ENCODE measurements around the gene SLC44A4.
"Not testable (repeated sequence)": the region's sequence is repeated elsewhere in the genome, so short reads cannot be mapped to it uniquely, and the experiment has no call there.

SLC44A4 gene

DNA sequence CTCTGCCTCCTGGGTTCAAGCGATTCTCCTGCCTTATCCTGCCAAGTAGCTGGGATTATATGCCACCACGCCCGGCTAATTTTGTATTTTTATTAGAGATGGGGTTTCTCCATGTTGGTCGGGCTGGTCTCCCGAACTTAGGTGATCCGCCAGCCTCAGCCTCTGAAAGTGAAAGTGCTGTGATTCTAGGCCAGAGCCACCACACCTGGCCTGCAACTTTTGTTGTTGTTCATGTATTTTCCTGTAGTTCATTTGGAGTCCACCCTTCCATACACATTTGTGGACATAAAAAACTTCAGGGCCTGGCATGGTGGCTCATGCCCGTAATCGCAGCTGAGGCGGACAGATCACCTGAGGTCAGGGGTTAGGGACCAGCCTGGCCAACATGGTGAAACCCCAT, 36.7 kb downstream of the SLC44A4 start:
- H3K4me1 ChIP-seq (ENCODE audit: control insufficient read depth in 2 of 2, insufficient read depth in 2 of 2, low read length in 2 of 2): peaks cover 12 to 13% of the 10 kb centered on the region in 2 donors
- H3K36me3 ChIP-seq (ENCODE audit: control insufficient read depth in 2 of 2, insufficient read depth in 2 of 2, low read length in 2 of 2): peaks cover 27 to 38% of the 10 kb centered on the region in 2 donors
- no peak overlapping the region for H3K27ac ChIP-seq (ENCODE audit: low read depth in 2 of 2, low read length in 2 of 2)
- H3K27me3 ChIP-seq (ENCODE audit: control insufficient read depth in 2 of 2, insufficient read depth in 2 of 2, low read length in 2 of 2): no peaks in the 10 kb centered on the region
- no peaks in the 10 kb centered on the region for H3K9me3 ChIP-seq (ENCODE audit: control insufficient read depth in 2 of 2, low read length in 2 of 2)
- H3K4me3 ChIP-seq (ENCODE audit: low read length in 2 of 2): no peak overlapping the region
- no peak overlapping the region for H3K9ac ChIP-seq (ENCODE audit: low read depth in 1 of 2, low read length in 2 of 2)

DNA sequence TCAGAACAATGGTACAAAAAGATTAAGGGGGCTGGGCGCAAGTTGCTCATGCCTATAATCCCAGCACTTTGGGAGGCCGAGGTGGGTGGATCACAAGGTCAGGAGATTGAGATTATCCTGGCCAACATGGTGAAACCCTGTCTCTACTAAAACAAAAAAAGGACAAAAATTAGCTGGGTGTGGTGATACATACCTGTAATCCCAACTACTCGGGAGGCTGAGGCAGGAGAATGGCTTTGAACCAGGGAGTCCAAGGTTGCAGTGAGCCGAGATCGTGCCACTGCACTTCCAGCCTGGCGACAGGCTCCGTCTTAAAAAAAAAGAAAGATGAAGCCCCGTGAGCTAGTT, 39.0 kb downstream of the SLC44A4 start:
- not testable (repeated sequence) for H3K4me3 ChIP-seq (ENCODE audit: low read length in 2 of 2); H3K9me3 ChIP-seq (ENCODE audit: control insufficient read depth in 2 of 2, low read length in 2 of 2); H3K27ac ChIP-seq (ENCODE audit: low read depth in 2 of 2, low read length in 2 of 2); H3K9ac ChIP-seq (ENCODE audit: low read depth in 1 of 2, low read length in 2 of 2); H3K27me3 ChIP-seq (ENCODE audit: control insufficient read depth in 2 of 2, insufficient read depth in 2 of 2, low read length in 2 of 2)
- peaks cover 24 to 30% of the 10 kb centered on the region in 2 donors for H3K4me1 ChIP-seq (ENCODE audit: control insufficient read depth in 2 of 2, insufficient read depth in 2 of 2, low read length in 2 of 2)
- H3K36me3 ChIP-seq (ENCODE audit: control insufficient read depth in 2 of 2, insufficient read depth in 2 of 2, low read length in 2 of 2): peaks cover 32 to 43% of the 10 kb centered on the region in 2 donors

DNA sequence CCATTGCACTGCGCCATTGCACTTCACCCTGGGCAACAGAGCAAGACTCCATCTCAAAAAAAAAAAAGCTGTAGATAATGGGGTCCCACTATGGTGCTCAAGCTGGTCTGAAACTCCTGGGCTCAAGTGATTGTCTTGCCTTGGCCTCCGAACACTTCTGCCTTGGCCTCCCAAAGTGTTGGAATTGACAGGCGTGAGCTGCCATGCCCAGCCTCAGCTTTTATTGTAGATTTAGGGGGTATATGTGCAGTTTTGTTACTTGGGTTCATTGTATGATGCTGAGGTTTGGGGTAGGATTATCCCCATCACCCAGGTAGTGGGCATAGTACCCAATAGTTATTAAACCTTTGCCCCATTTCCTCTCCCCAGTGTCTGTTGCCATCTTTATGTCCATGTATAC, 39.8 kb downstream of the SLC44A4 start:
- Histone ChIP-seq H3K36me3 (ENCODE audit: control insufficient read depth in 2 of 2, insufficient read depth in 2 of 2, low read length in 2 of 2) (peaks cover 32 to 43% of the 10 kb centered on the region in 2 donors), H3K9me3 (ENCODE audit: control insufficient read depth in 2 of 2, low read length in 2 of 2) (no peaks in the 10 kb centered on the region), H3K27me3 (ENCODE audit: control insufficient read depth in 2 of 2, insufficient read depth in 2 of 2, low read length in 2 of 2) (no peaks in the 10 kb centered on the region), H3K27ac (ENCODE audit: low read depth in 2 of 2, low read length in 2 of 2) (no peak overlapping the region), H3K4me1 (ENCODE audit: control insufficient read depth in 2 of 2, insufficient read depth in 2 of 2, low read length in 2 of 2) (peaks cover 24 to 33% of the 10 kb centered on the region in 2 donors), H3K9ac (ENCODE audit: low read depth in 1 of 2, low read length in 2 of 2) (no peak overlapping the region), H3K4me3 (ENCODE audit: low read length in 2 of 2) (no peak overlapping the region)

DNA sequence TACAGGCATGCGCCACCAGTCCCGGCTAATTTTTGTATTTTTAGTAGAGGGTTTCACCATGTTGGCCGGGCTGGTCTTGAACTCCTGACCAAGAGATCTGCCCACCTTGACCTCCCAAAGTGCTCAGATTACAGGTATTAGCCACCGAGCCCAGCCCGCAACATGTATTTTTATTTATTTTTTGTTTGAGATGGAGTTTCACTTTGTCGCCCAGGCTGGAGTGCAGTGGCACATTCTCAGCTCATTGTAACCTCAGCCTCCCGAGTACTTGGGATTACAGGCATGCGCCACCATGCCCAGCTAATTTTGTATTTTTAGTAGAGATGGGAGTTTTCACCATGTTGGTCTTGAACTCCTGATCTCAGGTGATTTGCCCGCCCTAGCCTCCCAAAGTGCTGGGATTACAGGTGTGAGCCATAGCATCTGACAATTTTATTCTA, 40.7 kb downstream of the SLC44A4 start:
- H3K9me3 ChIP-seq (ENCODE audit: control insufficient read depth in 2 of 2, low read length in 2 of 2): not testable (repeated sequence)

DNA sequence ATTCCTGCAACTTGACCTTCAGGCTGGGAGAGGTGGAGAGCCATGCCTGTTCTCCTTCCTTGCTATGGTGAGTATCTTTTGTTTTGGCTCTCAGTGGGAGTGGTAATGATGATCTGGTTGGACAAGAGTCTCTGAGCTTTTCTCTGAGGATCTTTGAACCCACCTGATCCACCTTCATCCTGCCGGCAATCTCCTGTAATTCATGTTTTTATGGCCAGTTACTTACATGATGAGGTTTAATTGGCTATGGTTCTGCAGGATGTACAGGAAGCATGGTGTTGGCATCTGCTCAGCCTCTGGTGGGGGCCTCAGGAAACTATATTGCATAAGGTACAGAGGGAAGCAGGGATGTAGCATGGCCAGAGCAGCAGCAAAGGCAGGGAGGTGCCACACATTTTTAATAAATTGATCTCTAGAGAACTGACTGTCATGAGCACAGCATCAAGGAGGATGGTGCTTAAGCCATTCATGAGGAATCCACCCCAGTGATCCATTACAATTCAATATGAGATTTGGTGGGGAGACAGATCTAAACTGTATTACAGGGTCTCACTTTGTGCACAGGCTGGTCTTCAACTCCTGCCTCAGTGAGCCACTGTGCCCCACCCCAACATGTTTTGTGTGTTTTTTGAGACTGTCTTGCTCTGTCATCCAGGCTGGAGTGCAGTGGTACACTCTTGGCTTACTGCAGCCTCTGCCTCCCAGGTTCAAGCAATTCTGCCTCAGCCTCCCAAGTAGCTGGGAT, 41.3 kb downstream of the SLC44A4 start:
- peaks cover 32 to 43% of the 10 kb centered on the region in 2 donors for H3K36me3 ChIP-seq (ENCODE audit: control insufficient read depth in 2 of 2, insufficient read depth in 2 of 2, low read length in 2 of 2)
- H3K9ac ChIP-seq (ENCODE audit: low read depth in 1 of 2, low read length in 2 of 2): peak overlapping the region; percentile 49 to 98
- H3K4me3 ChIP-seq (ENCODE audit: low read length in 2 of 2): peak overlapping the region; percentile 20 to 89
- no peaks in the 10 kb centered on the region for H3K9me3 ChIP-seq (ENCODE audit: control insufficient read depth in 2 of 2, low read length in 2 of 2)
- peaks cover 29 to 44% of the 10 kb centered on the region in 2 donors for H3K4me1 ChIP-seq (ENCODE audit: control insufficient read depth in 2 of 2, insufficient read depth in 2 of 2, low read length in 2 of 2)
- peak overlapping the region; percentile 51 to 95 for H3K27ac ChIP-seq (ENCODE audit: low read depth in 2 of 2, low read length in 2 of 2)
- no peaks in the 10 kb centered on the region for H3K27me3 ChIP-seq (ENCODE audit: control insufficient read depth in 2 of 2, insufficient read depth in 2 of 2, low read length in 2 of 2)

More for the DNA sequence above, 40.7 kb downstream of the SLC44A4 start:
- H3K4me3 ChIP-seq (ENCODE audit: low read length in 2 of 2); H3K9ac ChIP-seq (ENCODE audit: low read depth in 1 of 2, low read length in 2 of 2); H3K27me3 ChIP-seq (ENCODE audit: control insufficient read depth in 2 of 2, insufficient read depth in 2 of 2, low read length in 2 of 2); H3K27ac ChIP-seq (ENCODE audit: low read depth in 2 of 2, low read length in 2 of 2): not testable (repeated sequence)
- Histone ChIP-seq H3K4me1 (ENCODE audit: control insufficient read depth in 2 of 2, insufficient read depth in 2 of 2, low read length in 2 of 2) (peaks cover 24 to 39% of the 10 kb centered on the region in 2 donors), H3K36me3 (ENCODE audit: control insufficient read depth in 2 of 2, insufficient read depth in 2 of 2, low read length in 2 of 2) (peaks cover 32 to 43% of the 10 kb centered on the region in 2 donors)

DNA sequence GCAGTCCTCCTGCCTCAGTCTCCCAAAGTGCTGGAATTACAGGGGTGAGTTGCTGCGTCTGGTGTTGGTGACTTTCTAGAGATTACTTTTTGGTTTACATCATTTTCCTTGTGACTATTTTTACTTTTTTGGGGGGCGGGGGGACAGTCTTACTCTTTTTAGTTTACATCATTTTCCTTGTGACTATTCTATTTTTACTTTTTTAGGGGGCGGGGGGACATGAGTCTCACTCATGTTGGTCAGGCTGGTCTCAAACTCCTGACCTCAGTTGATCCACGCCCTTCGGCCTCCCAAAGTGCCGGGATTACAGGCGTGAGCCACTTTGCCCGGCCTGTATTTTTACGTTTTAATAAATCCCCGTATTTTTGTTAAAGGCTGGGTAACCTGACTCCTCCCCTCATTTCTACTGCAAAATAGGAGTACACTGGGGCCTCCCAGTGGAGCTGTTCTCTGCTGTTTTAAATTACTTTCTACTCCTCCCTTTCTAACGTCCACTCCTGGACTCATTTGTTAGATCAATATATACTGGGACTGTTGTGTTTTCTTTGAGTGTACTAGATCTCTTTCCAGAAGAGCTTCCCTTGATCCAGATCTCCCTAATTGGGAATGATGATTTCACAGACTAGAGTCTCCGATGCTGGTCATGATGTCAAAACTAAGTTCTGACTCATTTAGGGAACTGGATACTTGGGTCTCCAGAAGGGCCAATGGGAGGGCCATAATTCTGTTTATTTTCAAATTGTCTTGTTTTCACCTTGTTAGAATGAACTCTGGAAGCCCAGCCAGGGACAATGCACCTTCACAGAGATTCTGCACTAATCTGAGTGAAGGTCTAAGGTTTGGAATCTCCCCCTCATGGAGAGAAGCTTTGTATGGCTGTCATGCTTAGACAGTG, 42.1 kb downstream of the SLC44A4 start:
- Histone ChIP-seq H3K9ac (ENCODE audit: low read depth in 1 of 2, low read length in 2 of 2) (peak overlapping the region; percentile 90 to 98), H3K4me1 (ENCODE audit: control insufficient read depth in 2 of 2, insufficient read depth in 2 of 2, low read length in 2 of 2) (peaks cover 32 to 45% of the 10 kb centered on the region in 2 donors), H3K4me3 (ENCODE audit: low read length in 2 of 2) (peak overlapping the region; percentile 89 to 99), H3K27me3 (ENCODE audit: control insufficient read depth in 2 of 2, insufficient read depth in 2 of 2, low read length in 2 of 2) (no peaks in the 10 kb centered on the region), H3K36me3 (ENCODE audit: control insufficient read depth in 2 of 2, insufficient read depth in 2 of 2, low read length in 2 of 2) (peaks cover 32 to 43% of the 10 kb centered on the region in 2 donors), H3K27ac (ENCODE audit: low read depth in 2 of 2, low read length in 2 of 2) (peak overlapping the region; percentile 51 to 95), H3K9me3 (ENCODE audit: control insufficient read depth in 2 of 2, low read length in 2 of 2) (no peaks in the 10 kb centered on the region)

DNA sequence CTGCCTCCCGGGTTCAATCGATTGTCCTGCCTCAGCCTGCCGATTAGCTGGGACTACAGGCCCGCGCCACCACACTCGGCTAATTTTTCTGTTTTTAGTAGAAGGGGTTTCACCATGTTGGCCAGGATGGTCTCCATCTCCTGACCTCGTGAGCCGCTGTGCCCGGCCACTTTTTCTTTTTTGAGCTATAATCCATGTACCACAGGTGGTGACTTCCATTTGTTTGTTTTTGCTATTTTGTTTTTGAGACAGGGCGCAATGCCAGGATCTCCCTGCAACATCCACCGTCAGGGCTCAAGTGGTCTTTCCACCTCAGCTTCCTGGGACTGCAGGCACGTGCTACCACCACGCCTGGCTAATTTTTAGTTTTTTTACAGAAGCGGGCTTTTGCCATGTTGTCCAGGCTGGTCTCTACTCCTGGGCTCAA, 42.7 kb downstream of the SLC44A4 start:
- Histone ChIP-seq H3K9me3 (ENCODE audit: control insufficient read depth in 2 of 2, low read length in 2 of 2) (no peaks in the 10 kb centered on the region), H3K4me3 (ENCODE audit: low read length in 2 of 2) (peak overlapping the region; percentile 89 to 99), H3K36me3 (ENCODE audit: control insufficient read depth in 2 of 2, insufficient read depth in 2 of 2, low read length in 2 of 2) (peaks cover 32 to 43% of the 10 kb centered on the region in 2 donors), H3K4me1 (ENCODE audit: control insufficient read depth in 2 of 2, insufficient read depth in 2 of 2, low read length in 2 of 2) (peaks cover 39 to 51% of the 10 kb centered on the region in 2 donors), H3K9ac (ENCODE audit: low read depth in 1 of 2, low read length in 2 of 2) (peak overlapping the region; percentile 90 to 98), H3K27me3 (ENCODE audit: control insufficient read depth in 2 of 2, insufficient read depth in 2 of 2, low read length in 2 of 2) (no peaks in the 10 kb centered on the region), H3K27ac (ENCODE audit: low read depth in 2 of 2, low read length in 2 of 2) (peak overlapping the region; percentile 51 to 95)

DNA sequence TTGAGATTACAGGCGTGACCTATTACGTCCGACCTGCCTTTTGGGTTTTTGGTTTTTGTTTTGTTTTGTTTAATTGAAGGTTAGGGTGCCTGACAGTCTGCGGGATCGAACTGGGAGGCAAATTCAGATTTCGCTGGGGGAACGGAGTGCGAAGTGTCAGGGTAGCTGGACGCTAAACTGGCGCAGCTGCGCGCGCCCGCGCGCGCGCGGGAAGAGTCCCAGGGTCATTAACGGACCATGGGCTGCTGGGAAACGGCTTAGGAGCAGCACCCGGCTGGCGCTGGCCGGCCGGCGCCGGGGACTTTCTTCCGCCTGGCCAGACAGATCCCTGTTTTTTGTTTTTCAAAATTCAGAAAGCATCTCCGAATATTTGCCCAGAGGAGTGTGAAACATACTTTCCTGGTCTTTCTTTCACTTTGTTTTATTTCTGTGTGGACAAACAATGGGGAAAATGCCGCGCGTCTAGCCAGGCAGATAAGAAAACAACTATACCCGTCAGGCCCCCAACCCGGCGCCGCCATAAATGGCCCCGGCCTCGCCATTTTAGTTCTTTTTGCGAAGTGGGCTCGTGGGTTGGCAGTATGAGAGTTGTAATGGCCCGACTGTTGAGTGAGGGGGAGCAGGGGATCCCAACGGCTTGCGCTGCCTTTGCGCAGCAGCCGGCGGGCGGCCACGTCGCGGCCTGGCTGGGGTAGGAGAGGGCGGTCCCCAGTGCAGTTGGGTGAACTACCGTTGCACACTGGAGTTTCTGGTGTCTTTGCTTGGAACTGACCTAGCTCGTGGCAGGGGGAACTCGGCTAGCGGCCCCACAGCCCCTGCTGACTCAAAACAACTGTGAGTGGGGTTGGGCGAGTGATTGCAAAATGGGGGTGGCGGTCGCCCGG, 44.2 kb downstream of the SLC44A4 start:
- Histone ChIP-seq H3K9me3 (ENCODE audit: control insufficient read depth in 2 of 2, low read length in 2 of 2) (no peaks in the 10 kb centered on the region), H3K27ac (ENCODE audit: low read depth in 2 of 2, low read length in 2 of 2) (peak overlapping the region; percentile 88 to 95), H3K4me1 (ENCODE audit: control insufficient read depth in 2 of 2, insufficient read depth in 2 of 2, low read length in 2 of 2) (peaks cover 43 to 56% of the 10 kb centered on the region in 2 donors), H3K4me3 (ENCODE audit: low read length in 2 of 2) (peak overlapping the region; percentile 89 to 99), H3K27me3 (ENCODE audit: control insufficient read depth in 2 of 2, insufficient read depth in 2 of 2, low read length in 2 of 2) (no peaks in the 10 kb centered on the region), H3K36me3 (ENCODE audit: control insufficient read depth in 2 of 2, insufficient read depth in 2 of 2, low read length in 2 of 2) (peaks cover 22 to 29% of the 10 kb centered on the region in 2 donors), H3K9ac (ENCODE audit: low read depth in 1 of 2, low read length in 2 of 2) (peak overlapping the region; percentile 90 to 98)

DNA sequence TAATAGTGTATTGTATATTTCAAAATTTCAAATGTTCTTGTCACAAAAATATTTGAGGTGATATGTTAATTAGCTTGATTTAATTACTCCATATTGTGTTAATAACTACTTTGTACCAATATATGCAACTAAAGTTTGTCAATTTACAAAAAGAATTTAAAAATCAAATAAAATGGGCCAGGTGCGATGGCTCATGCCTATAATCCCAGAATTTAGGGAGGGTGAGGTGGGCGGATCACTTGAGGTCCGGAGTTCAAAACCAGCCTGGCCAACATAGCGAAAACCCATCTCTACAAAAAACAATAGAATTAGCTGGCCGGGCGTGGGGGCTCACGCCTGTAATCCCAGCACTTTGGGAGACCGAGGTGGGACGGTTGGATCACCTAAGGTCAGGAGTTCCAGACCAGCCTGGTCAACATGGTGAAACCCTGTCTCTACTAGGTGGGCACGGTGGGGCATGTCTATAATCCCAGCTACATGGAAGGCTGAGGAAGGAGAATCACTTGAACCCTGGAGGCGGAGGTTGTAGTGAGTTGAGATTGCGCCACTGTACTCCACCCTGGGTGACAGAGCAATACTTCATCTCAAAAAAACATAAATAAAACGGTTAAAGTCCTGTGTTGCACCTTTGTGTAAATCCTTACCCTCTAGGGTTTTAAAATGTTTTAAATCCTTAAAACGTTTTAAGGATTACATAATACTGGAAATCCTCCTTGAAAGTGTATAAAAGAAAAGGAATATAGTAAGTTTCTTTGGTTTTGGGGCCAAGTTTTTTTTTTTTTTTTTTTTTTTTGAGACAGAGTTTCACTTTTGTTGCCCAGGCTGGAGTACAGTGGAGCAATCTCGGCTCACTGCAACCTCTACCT, 47.2 kb downstream of the SLC44A4 start:
- Histone ChIP-seq H3K27me3 (ENCODE audit: control insufficient read depth in 2 of 2, insufficient read depth in 2 of 2, low read length in 2 of 2) (no peaks in the 10 kb centered on the region), H3K36me3 (ENCODE audit: control insufficient read depth in 2 of 2, insufficient read depth in 2 of 2, low read length in 2 of 2) (peaks cover 0 to 3% of the 10 kb centered on the region in 2 donors), H3K4me1 (ENCODE audit: control insufficient read depth in 2 of 2, insufficient read depth in 2 of 2, low read length in 2 of 2) (peaks cover 32 to 40% of the 10 kb centered on the region in 2 donors), H3K9me3 (ENCODE audit: control insufficient read depth in 2 of 2, low read length in 2 of 2) (no peaks in the 10 kb centered on the region), H3K4me3 (ENCODE audit: low read length in 2 of 2) (peak overlapping the region; percentile 77 to 83), H3K27ac (ENCODE audit: low read depth in 2 of 2, low read length in 2 of 2) (peak overlapping the region; percentile 79 to 92), H3K9ac (ENCODE audit: low read depth in 1 of 2, low read length in 2 of 2) (peak overlapping the region; percentile 43 to 89)
